ENCODE data around the gene SPATS2L. TPM values are rescaled to one million over a fixed set of nuclear protein-coding genes. Genes with fewer than 3 reads are reported as not detected.

Gene SPATS2L
- total RNA-seq, 1 experiment from 2014 or later: not detected

- Histone ChIP-seq H3K9me3 (ENCODE audit: low read length) (no peaks in the 10 kb centered on the region), H3K27me3 (ENCODE audit: low read length) (no peaks in the 10 kb centered on the region), H3K36me3 (ENCODE audit: insufficient read depth, low read length) (no peaks in the 10 kb centered on the region), H3K9me2 (replicated peaks; ENCODE audit: insufficient read depth, low read length) (no peaks in the 10 kb centered on the region), H3K4me2 (ENCODE audit: low read depth, low read length, poor library complexity, severe bottlenecking) (no peak overlapping the region), H3K4me1 (ENCODE audit: low read length) (no peaks in the 10 kb centered on the region), H3K27ac (ENCODE audit: low read length) (no peak overlapping the region), H3K4me3 (ENCODE audit: low read length) (no peak overlapping the region), H3K9ac (ENCODE audit: low read length) (no peak overlapping the region), H2AFZ (ENCODE audit: low read length) (no peak overlapping the region), H4K20me1 (ENCODE audit: insufficient read depth, low read depth, low read length) (no peaks in the 10 kb centered on the region), H3K79me2 (ENCODE audit: low read length) (no peaks in the 10 kb centered on the region)
- DNase-seq: no peak
Observed at GRCh38 chr2:200279857-200280256, 26.6 kb upstream of the SPATS2L start.

GRCh38 chr2:200286578-200286977 is 19.9 kb upstream of the SPATS2L start:
- Histone ChIP-seq H2AFZ (ENCODE audit: low read length) (no peak overlapping the region), H3K9ac (ENCODE audit: low read length) (no peak overlapping the region), H3K4me1 (ENCODE audit: low read length) (no peaks in the 10 kb centered on the region), H3K36me3 (ENCODE audit: insufficient read depth, low read length) (no peaks in the 10 kb centered on the region), H3K4me2 (ENCODE audit: low read depth, low read length, poor library complexity, severe bottlenecking) (no peak overlapping the region), H3K79me2 (ENCODE audit: low read length) (no peaks in the 10 kb centered on the region), H3K27ac (ENCODE audit: low read length) (no peak overlapping the region), H3K27me3 (ENCODE audit: low read length) (no peaks in the 10 kb centered on the region), H4K20me1 (ENCODE audit: insufficient read depth, low read depth, low read length) (no peaks in the 10 kb centered on the region), H3K4me3 (ENCODE audit: low read length) (no peak overlapping the region), H3K9me3 (ENCODE audit: low read length) (no peaks in the 10 kb centered on the region), H3K9me2 (replicated peaks; ENCODE audit: insufficient read depth, low read length) (no peaks in the 10 kb centered on the region)
- no peak for DNase-seq

GRCh38 chr2:200288670-200289429 is 17.6 kb upstream of the SPATS2L start:
- no peak for DNase-seq
- Histone ChIP-seq H3K9me3 (ENCODE audit: low read length) (no peaks in the 10 kb centered on the region), H3K27me3 (ENCODE audit: low read length) (no peaks in the 10 kb centered on the region), H3K79me2 (ENCODE audit: low read length) (no peaks in the 10 kb centered on the region), H3K9me2 (replicated peaks; ENCODE audit: insufficient read depth, low read length) (no peaks in the 10 kb centered on the region), H3K4me3 (ENCODE audit: low read length) (no peak overlapping the region), H3K27ac (ENCODE audit: low read length) (no peak overlapping the region), H3K4me1 (ENCODE audit: low read length) (no peaks in the 10 kb centered on the region), H3K4me2 (ENCODE audit: low read depth, low read length, poor library complexity, severe bottlenecking) (no peak overlapping the region), H4K20me1 (ENCODE audit: insufficient read depth, low read depth, low read length) (no peaks in the 10 kb centered on the region), H3K36me3 (ENCODE audit: insufficient read depth, low read length) (no peaks in the 10 kb centered on the region), H3K9ac (ENCODE audit: low read length) (no peak overlapping the region), H2AFZ (ENCODE audit: low read length) (no peak overlapping the region)

- Histone ChIP-seq H3K9me3 (ENCODE audit: low read length) (no peaks in the 10 kb centered on the region), H3K36me3 (ENCODE audit: insufficient read depth, low read length) (no peaks in the 10 kb centered on the region), H3K9me2 (replicated peaks; ENCODE audit: insufficient read depth, low read length) (no peaks in the 10 kb centered on the region), H4K20me1 (ENCODE audit: insufficient read depth, low read depth, low read length) (no peaks in the 10 kb centered on the region), H3K27ac (ENCODE audit: low read length) (no peak overlapping the region), H3K4me3 (ENCODE audit: low read length) (no peak overlapping the region), H3K4me2 (ENCODE audit: low read depth, low read length, poor library complexity, severe bottlenecking) (no peak overlapping the region), H3K79me2 (ENCODE audit: low read length) (no peaks in the 10 kb centered on the region), H2AFZ (ENCODE audit: low read length) (no peak overlapping the region), H3K27me3 (ENCODE audit: low read length) (no peaks in the 10 kb centered on the region), H3K4me1 (ENCODE audit: low read length) (no peaks in the 10 kb centered on the region), H3K9ac (ENCODE audit: low read length) (no peak overlapping the region)
- DNase-seq: no peak
Observed at GRCh38 chr2:200296118-200296517, 10.4 kb upstream of the SPATS2L start.

- H3K27me3 ChIP-seq (ENCODE audit: low read length): no peaks in the 10 kb centered on the region
- H3K27ac ChIP-seq (ENCODE audit: low read length): no peak overlapping the region
- H3K36me3 ChIP-seq (ENCODE audit: insufficient read depth, low read length): no peaks in the 10 kb centered on the region
- H3K9me2 ChIP-seq (replicated peaks; ENCODE audit: insufficient read depth, low read length): no peaks in the 10 kb centered on the region
- H3K9me3 ChIP-seq (ENCODE audit: low read length): no peaks in the 10 kb centered on the region
- H3K4me1 ChIP-seq (ENCODE audit: low read length): no peaks in the 10 kb centered on the region
- no peak overlapping the region for H2AFZ ChIP-seq (ENCODE audit: low read length)
- no peaks in the 10 kb centered on the region for H4K20me1 ChIP-seq (ENCODE audit: insufficient read depth, low read depth, low read length)
- no peak for DNase-seq
- no peaks in the 10 kb centered on the region for H3K79me2 ChIP-seq (ENCODE audit: low read length)
- H3K4me2 ChIP-seq (ENCODE audit: low read depth, low read length, poor library complexity, severe bottlenecking): no peak overlapping the region
- no peak overlapping the region for H3K4me3 ChIP-seq (ENCODE audit: low read length)
- no peak overlapping the region for H3K9ac ChIP-seq (ENCODE audit: low read length)
Observed at GRCh38 chr2:200297100-200297499, 9.4 kb upstream of the SPATS2L start.

GRCh38 chr2:200297989-200298388 is 8.5 kb upstream of the SPATS2L start:
- Histone ChIP-seq H2AFZ (ENCODE audit: low read length) (no peak overlapping the region), H3K9me3 (ENCODE audit: low read length) (no peaks in the 10 kb centered on the region), H3K4me2 (ENCODE audit: low read depth, low read length, poor library complexity, severe bottlenecking) (no peak overlapping the region), H3K4me1 (ENCODE audit: low read length) (no peaks in the 10 kb centered on the region), H3K9ac (ENCODE audit: low read length) (no peak overlapping the region), H3K27ac (ENCODE audit: low read length) (no peak overlapping the region), H3K4me3 (ENCODE audit: low read length) (no peak overlapping the region), H3K27me3 (ENCODE audit: low read length) (no peaks in the 10 kb centered on the region), H3K79me2 (ENCODE audit: low read length) (no peaks in the 10 kb centered on the region), H3K36me3 (ENCODE audit: insufficient read depth, low read length) (no peaks in the 10 kb centered on the region), H3K9me2 (replicated peaks; ENCODE audit: insufficient read depth, low read length) (no peaks in the 10 kb centered on the region), H4K20me1 (ENCODE audit: insufficient read depth, low read depth, low read length) (no peaks in the 10 kb centered on the region)
- DNase-seq: no peak

GRCh38 chr2:200298816-200299215 is 7.7 kb upstream of the SPATS2L start:
- Histone ChIP-seq H4K20me1 (ENCODE audit: insufficient read depth, low read depth, low read length) (no peaks in the 10 kb centered on the region), H3K4me1 (ENCODE audit: low read length) (no peaks in the 10 kb centered on the region), H3K9me2 (replicated peaks; ENCODE audit: insufficient read depth, low read length) (no peaks in the 10 kb centered on the region), H3K79me2 (ENCODE audit: low read length) (no peaks in the 10 kb centered on the region), H3K4me3 (ENCODE audit: low read length) (no peak overlapping the region), H3K9ac (ENCODE audit: low read length) (no peak overlapping the region), H2AFZ (ENCODE audit: low read length) (no peak overlapping the region), H3K9me3 (ENCODE audit: low read length) (no peaks in the 10 kb centered on the region), H3K4me2 (ENCODE audit: low read depth, low read length, poor library complexity, severe bottlenecking) (no peak overlapping the region), H3K27me3 (ENCODE audit: low read length) (no peaks in the 10 kb centered on the region), H3K27ac (ENCODE audit: low read length) (no peak overlapping the region), H3K36me3 (ENCODE audit: insufficient read depth, low read length) (no peaks in the 10 kb centered on the region)
- DNase-seq: no peak

- Histone ChIP-seq H3K27me3 (ENCODE audit: low read length) (no peaks in the 10 kb centered on the region), H3K9me2 (replicated peaks; ENCODE audit: insufficient read depth, low read length) (no peaks in the 10 kb centered on the region), H2AFZ (ENCODE audit: low read length) (no peak overlapping the region), H3K4me3 (ENCODE audit: low read length) (no peak overlapping the region), H4K20me1 (ENCODE audit: insufficient read depth, low read depth, low read length) (no peaks in the 10 kb centered on the region), H3K27ac (ENCODE audit: low read length) (no peak overlapping the region), H3K36me3 (ENCODE audit: insufficient read depth, low read length) (no peaks in the 10 kb centered on the region), H3K9me3 (ENCODE audit: low read length) (no peaks in the 10 kb centered on the region), H3K9ac (ENCODE audit: low read length) (no peak overlapping the region), H3K79me2 (ENCODE audit: low read length) (no peaks in the 10 kb centered on the region), H3K4me1 (ENCODE audit: low read length) (no peaks in the 10 kb centered on the region), H3K4me2 (ENCODE audit: low read depth, low read length, poor library complexity, severe bottlenecking) (no peak overlapping the region)
- no peak for DNase-seq
Observed at GRCh38 chr2:200300065-200300464, 6.4 kb upstream of the SPATS2L start.
